Gastrocnemius medialis (tissue), 4 donors: Measurements from ENCODE around the gene UCP3. TPM values are rescaled to one million over a fixed set of nuclear protein-coding genes. Genes with fewer than 3 reads are reported as not detected.

Experiments used
- ATAC-seq, 2 donors: fragments of 150-250 bp; one replicate each; pipeline ENCODE4 v1.9.1; 2016
- DNase-seq, 2 donors: peaks; one replicate each; pipeline ENCODE4 v3.0.0-alpha.2; 2019
- H3K27ac ChIP-seq, 4 donors: fragments of 200-600 bp; sonication (generic); 1 replicate in 1 of 4; 2 replicates in 3 of 4; pipeline ENCODE4 v1.5.1; 2016 to 2018; ENCODE audit warnings: mild to moderate bottlenecking in 2 of 4, moderate library complexity in 1 of 4
- H3K27me3 ChIP-seq, 3 donors: fragments of 200-600 bp; sonication (generic) in 2 of 3; 1 replicate in 1 of 3; 2 replicates in 2 of 3; pipeline versions ENCODE4 v1.5.1 to v1.6.0; 2016 to 2019; ENCODE audit warnings: mild to moderate bottlenecking in 1 of 3, moderate library complexity in 1 of 3
- H3K36me3 ChIP-seq, 2 donors: fragments of 200-600 bp; sonication (generic) in 1 of 2; one replicate each; pipeline ENCODE4 v1.5.1; 2017 to 2018
- H3K4me1 ChIP-seq, 2 donors: fragments of 200-600 bp; sonication (generic) in 1 of 2; one replicate each; pipeline ENCODE4 v1.5.1; 2016 to 2017; ENCODE audit warnings: mild to moderate bottlenecking in 2 of 2
- H3K4me3 ChIP-seq, 4 donors: fragments of 200-600 bp; sonication (generic) in 3 of 4; 1 replicate in 1 of 4; 2 replicates in 3 of 4; pipeline ENCODE4 v1.5.1; 2016 to 2019; ENCODE audit warnings: mild to moderate bottlenecking in 2 of 4
- H3K9me3 ChIP-seq, 3 donors: fragments of 200-600 bp; sonication (generic) in 2 of 3; 1 replicate in 1 of 3; 2 replicates in 2 of 3; pipeline ENCODE4 v1.5.1; 2016 to 2019
- CTCF ChIP-seq, 5 experiments: fragments of 450-650 bp in 3 of 5; fragments of 200-600 bp in 2 of 5; sonication (generic) in 2 of 5; IDR thresholded peaks in 4 of 5; conservative IDR thresholded peaks in 1 of 5; 1 replicate in 4 of 5; 2 replicates in 1 of 5; pipeline ENCODE4 v1.5.1; 2016 to 2019; ENCODE audit warnings: antibody characterized with exemption in 5 of 5, mild to moderate bottlenecking in 3 of 5, moderate library complexity in 3 of 5
- POLR2A ChIP-seq, 2 donors: fragments of 450-650 bp; IDR thresholded peaks; one replicate each; pipeline ENCODE4 v1.6.1; 2017; ENCODE audit warnings: antibody characterized with exemption in 2 of 2, mild to moderate bottlenecking in 2 of 2, moderate library complexity in 2 of 2
- in situ Hi-C, 4 donors: fragments of 200-750 bp; cut with MboI; loops; one replicate each; pipeline versions ENCODE4 v1.15.0 to v1.8.0; 2017; ENCODE audit warnings: low sequenced_read_pairs in 4 of 4
- intact Hi-C: fragments of 100-400 bp; cut with DNase I; formaldehyde crosslinking; loops from one replicate; pipeline ENCODE4 v1.15.1; 2023; ENCODE audit warnings: low total_unique reads
- total RNA-seq, 4 donors: library from RNA; depleted of rRNA; stranded (reverse); fragments of >200 nt; gene quantifications; one replicate each; pipeline versions ENCODE4 v1.1.0 to v1.2.3, GENCODE V29; 2016

The UCP3 gene
- total RNA-seq, 4 donors from 2014 or later: 489 to 938 (median 679) TPM

- Histone ChIP-seq H3K4me3 (no peak overlapping the region), H3K27me3 (no peaks in the 10 kb centered on the region), H3K27ac (no peak overlapping the region), H3K36me3 (peaks cover 0 to 21% of the 10 kb centered on the region in 2 donors), H3K4me1 (no peaks in the 10 kb centered on the region), H3K9me3 (no peaks in the 10 kb centered on the region)
- no peak for TF ChIP-seq POLR2A (IDR thresholded peaks at IDR 0.05)
- no peak for TF ChIP-seq CTCF (IDR thresholded peaks at IDR 0.05 in 4 of 5, conservative IDR thresholded peaks at IDR 0.05 in 1 of 5)
- intact Hi-C loops (no loop called here), in situ Hi-C loops (loop anchor here in 1 of 4 donors (5.0 kb wide), 1 partner anchor 116 kb away; no protein-coding TSS in a partner anchor)
- no peak for ATAC-seq
- DNase-seq: no peak
Observed at GRCh38 chr11:73971175-73971719, 37.6 kb downstream of the UCP3 start.

GRCh38 chr11:73969991-73970800 is 38.7 kb downstream of the UCP3 start:
- H3K4me1 ChIP-seq: no peaks in the 10 kb centered on the region
- in situ Hi-C loops: loop anchor here (5.0 to 10.0 kb wide), 3 partner anchors 115 to 122 kb away; no protein-coding TSS in a partner anchor
- TF ChIP-seq POLR2A (IDR thresholded peaks at IDR 0.05): no peak
- TF ChIP-seq CTCF (IDR thresholded peaks at IDR 0.05 in 4 of 5, conservative IDR thresholded peaks at IDR 0.05 in 1 of 5): no peak
- intact Hi-C loops: loop anchor here (10.0 kb wide), 2 partner anchors 255 to 625 kb away; partner anchors contain the start of gene POLD3
- H3K27ac ChIP-seq: no peak overlapping the region
- H3K9me3 ChIP-seq: no peaks in the 10 kb centered on the region
- H3K36me3 ChIP-seq: peaks cover 0 to 10% of the 10 kb centered on the region in 2 donors
- no peaks in the 10 kb centered on the region for H3K27me3 ChIP-seq
- no peak overlapping the region for H3K4me3 ChIP-seq
- ATAC-seq: no peak
- no peak for DNase-seq

GRCh38 chr11:73969091-73969490 is 39.8 kb downstream of the UCP3 start:
- Histone ChIP-seq H3K27ac (no peak overlapping the region), H3K36me3 (no peaks in the 10 kb centered on the region), H3K4me1 (peaks cover 6 to 8% of the 10 kb centered on the region in 2 donors), H3K27me3 (no peaks in the 10 kb centered on the region), H3K4me3 (no peak overlapping the region), H3K9me3 (no peaks in the 10 kb centered on the region)
- intact Hi-C loops (loop anchor here (10.0 kb wide), 2 partner anchors 256 to 626 kb away; partner anchors contain the start of gene POLD3), in situ Hi-C loops (loop anchor here in 3 of 4 donors (5.0 to 10.0 kb wide), 2 partner anchors 116 to 123 kb away; no protein-coding TSS in a partner anchor)
- DNase-seq (no peak), ATAC-seq (no peak)
- TF ChIP-seq POLR2A (IDR thresholded peaks at IDR 0.05): no peak
- TF ChIP-seq CTCF (IDR thresholded peaks at IDR 0.05 in 4 of 5, conservative IDR thresholded peaks at IDR 0.05 in 1 of 5): no peak

GRCh38 chr11:73968356-73968966 is 40.4 kb downstream of the UCP3 start:
- DNase-seq (no peak), ATAC-seq (no peak)
- H3K4me3 ChIP-seq: no peak overlapping the region
- H3K9me3 ChIP-seq: no peaks in the 10 kb centered on the region
- intact Hi-C loops: loop anchor here (10.0 kb wide), 2 partner anchors 256 to 626 kb away; partner anchors contain the start of gene POLD3
- in situ Hi-C loops: loop anchor here in 3 of 4 donors (5.0 to 10.0 kb wide), 2 partner anchors 116 to 124 kb away; no protein-coding TSS in a partner anchor
- H3K27me3 ChIP-seq: no peaks in the 10 kb centered on the region
- no peak overlapping the region for H3K27ac ChIP-seq
- H3K4me1 ChIP-seq: peaks cover 7 to 15% of the 10 kb centered on the region in 2 donors
- TF ChIP-seq POLR2A (IDR thresholded peaks at IDR 0.05) (no peak), CTCF (IDR thresholded peaks at IDR 0.05 in 4 of 5, conservative IDR thresholded peaks at IDR 0.05 in 1 of 5) (no peak)
- no peaks in the 10 kb centered on the region for H3K36me3 ChIP-seq
